Transverse colon (tissue), 4 donors: ENCODE data around the gene SEMA3E.

Experiments used
- EP300 ChIP-seq: sonication (generic); formaldehyde crosslinking; IDR thresholded peaks from one replicate; pipeline ENCODE4 v1.6.1; 2017; ENCODE audit warnings: antibody characterized with exemption, low read depth
- POLR2AphosphoS5 ChIP-seq, 3 donors: sonication (generic); formaldehyde crosslinking; IDR thresholded peaks; one replicate each; pipeline ENCODE4 v1.6.1; 2016; ENCODE audit warnings: antibody characterized with exemption in 3 of 3
- TF ChIP-seq, protein P1 (sequence below), 5 experiments: fragments of 200-600 bp in 3 of 5; fragments of 450-650 bp in 2 of 5; sonication (generic) in 3 of 5; IDR thresholded peaks; 1 replicate in 2 of 5; 2 replicates in 3 of 5; pipeline ENCODE4 v1.5.1; 2016 to 2017; ENCODE audit warnings: antibody characterized with exemption in 5 of 5, inconsistent platforms in 3 of 5, mild to moderate bottlenecking in 2 of 5, moderate library complexity in 1 of 5

DNA sequence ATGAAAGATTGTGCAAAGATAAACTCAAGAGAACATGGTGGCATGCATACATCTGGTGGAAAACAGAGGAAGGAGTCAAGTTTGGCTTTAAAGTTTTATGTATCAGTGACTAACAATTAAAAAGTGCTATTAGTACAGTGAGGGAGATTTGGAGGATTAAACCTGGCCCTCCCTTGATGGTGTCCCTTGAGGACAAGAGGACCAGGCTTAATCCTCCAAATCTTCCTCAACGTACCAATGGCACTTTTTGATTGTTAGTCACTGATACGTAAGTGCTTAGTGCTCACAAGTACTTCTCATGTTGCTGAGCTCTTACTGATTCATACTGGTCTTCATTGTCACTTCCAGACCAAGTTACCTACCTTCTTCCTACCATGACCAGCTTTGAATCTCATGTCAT is 47.2 kb upstream of the SEMA3E start:
- TF ChIP-seq EP300 = no peak
- TF ChIP-seq, protein P1, sequence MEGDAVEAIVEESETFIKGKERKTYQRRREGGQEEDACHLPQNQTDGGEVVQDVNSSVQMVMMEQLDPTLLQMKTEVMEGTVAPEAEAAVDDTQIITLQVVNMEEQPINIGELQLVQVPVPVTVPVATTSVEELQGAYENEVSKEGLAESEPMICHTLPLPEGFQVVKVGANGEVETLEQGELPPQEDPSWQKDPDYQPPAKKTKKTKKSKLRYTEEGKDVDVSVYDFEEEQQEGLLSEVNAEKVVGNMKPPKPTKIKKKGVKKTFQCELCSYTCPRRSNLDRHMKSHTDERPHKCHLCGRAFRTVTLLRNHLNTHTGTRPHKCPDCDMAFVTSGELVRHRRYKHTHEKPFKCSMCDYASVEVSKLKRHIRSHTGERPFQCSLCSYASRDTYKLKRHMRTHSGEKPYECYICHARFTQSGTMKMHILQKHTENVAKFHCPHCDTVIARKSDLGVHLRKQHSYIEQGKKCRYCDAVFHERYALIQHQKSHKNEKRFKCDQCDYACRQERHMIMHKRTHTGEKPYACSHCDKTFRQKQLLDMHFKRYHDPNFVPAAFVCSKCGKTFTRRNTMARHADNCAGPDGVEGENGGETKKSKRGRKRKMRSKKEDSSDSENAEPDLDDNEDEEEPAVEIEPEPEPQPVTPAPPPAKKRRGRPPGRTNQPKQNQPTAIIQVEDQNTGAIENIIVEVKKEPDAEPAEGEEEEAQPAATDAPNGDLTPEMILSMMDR (IDR thresholded peaks at IDR 0.05) = no peak
- TF ChIP-seq POLR2AphosphoS5 (IDR thresholded peaks at IDR 0.05) = no peak
